GM06990 (cell line): Measurements from ENCODE around the gene FBXL12.

ENCODE experiments used
- DNase-seq: peaks from one replicate; pipeline ENCODE4 v3.0.0-alpha.2; 2011; ENCODE audit not compliant: insufficient read length; ENCODE audit errors: extremely low read depth
- H3K27me3 ChIP-seq: replicated peaks from 2 replicates; pipeline ENCODE4 v1.6.0; 2011; ENCODE audit warnings: low read length; ENCODE audit not compliant: control insufficient read depth, insufficient read depth
- H3K36me3 ChIP-seq: 2 replicates; pipeline ENCODE4 v1.5.1; 2011; ENCODE audit warnings: low read length; ENCODE audit not compliant: control insufficient read depth, insufficient read depth
- H3K4me3 ChIP-seq: replicated peaks from 2 replicates; pipeline ENCODE4 v1.5.1; 2011; ENCODE audit warnings: low read depth, mild to moderate bottlenecking, control low read depth, low read length
- CTCF ChIP-seq: IDR thresholded peaks from 2 replicates; pipeline ENCODE4 v1.5.1; 2011; ENCODE audit warnings: low read length, control low read depth, mild to moderate bottlenecking, inconsistent platforms; ENCODE audit not compliant: insufficient read depth, poor library complexity, severe bottlenecking

Gene FBXL12

GRCh38 chr19:9835507-9835949, 16.6 kb upstream of the FBXL12 start:
- Histone ChIP-seq H3K4me3 (peak overlapping the region; percentile 92), H3K27me3 (no peaks in the 10 kb centered on the region), H3K36me3 (peaks cover 5% of the 10 kb centered on the region)
- TF ChIP-seq CTCF, result no peak
- DNase-seq, result no peak

DNA sequence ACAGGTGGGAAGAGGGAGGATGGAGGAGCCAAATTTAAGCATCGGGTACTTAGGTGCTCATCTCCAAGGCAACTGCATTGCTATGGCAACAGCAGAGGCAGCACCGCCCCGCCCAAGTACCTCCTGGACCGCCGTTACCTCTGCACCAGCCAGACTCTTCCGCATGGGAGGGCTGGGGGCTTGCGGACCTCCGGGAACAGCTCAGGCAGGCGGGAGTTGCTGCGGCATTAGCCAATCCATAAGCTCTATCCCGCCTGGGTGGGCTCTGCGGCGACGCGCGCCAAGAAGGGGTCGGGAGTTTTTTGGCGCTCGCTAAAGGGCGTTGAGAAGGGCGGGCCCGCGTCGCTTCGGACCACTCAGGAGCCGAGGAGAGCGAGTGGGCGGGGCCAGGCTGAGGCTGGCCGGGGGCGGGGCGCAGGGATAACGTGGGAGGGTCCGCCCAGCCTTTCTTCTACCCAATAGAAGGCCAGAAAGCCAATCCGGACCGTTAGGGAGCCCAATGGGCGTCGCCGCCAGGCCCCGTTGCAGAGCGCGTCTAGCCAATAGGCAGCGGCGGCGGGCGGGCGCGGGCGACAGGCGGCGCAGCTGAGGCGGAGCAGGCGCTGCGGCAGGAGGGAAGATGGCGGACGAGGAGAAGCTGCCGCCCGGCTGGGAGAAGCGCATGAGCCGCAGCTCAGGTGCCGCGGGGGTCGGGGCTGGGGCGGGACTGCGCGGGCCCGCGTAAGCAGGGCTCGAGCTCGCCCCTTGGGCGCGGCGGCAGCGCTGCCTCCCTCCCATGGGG, 16.0 kb upstream of the FBXL12 start, which contains the start of gene PIN1:
Gene PIN1 (plus strand): TSS at position 593 of the 781 bp plus-strand sequence. CDS start 27 bp downstream, at position 620.
- H3K4me3 ChIP-seq, result peak within 1 kb of the TSS; percentile 92
- DNase-seq, result peak; percentile 100
- H3K36me3 ChIP-seq, result peaks cover 4% of the 10 kb centered on the region
- no peaks in the 10 kb centered on the region for H3K27me3 ChIP-seq
- TF ChIP-seq CTCF, result peak; percentile 20

- Histone ChIP-seq H3K27me3 (no peaks in the 10 kb centered on the region), H3K4me3 (peak overlapping the region; percentile 71; the same call in 1 of the 2 replicates), H3K36me3 (peaks cover 4% of the 10 kb centered on the region)
- no peak for TF ChIP-seq CTCF
- DNase-seq, result no peak
These were observed 15.4 kb upstream of the FBXL12 start for GRCh38 chr19:9834307-9834725.

- Histone ChIP-seq H3K4me3 (peak overlapping the region; percentile 72), H3K36me3 (no peaks in the 10 kb centered on the region; the same call in 1 of the 2 replicates), H3K27me3 (no peaks in the 10 kb centered on the region)
- DNase-seq, result no peak
- TF ChIP-seq CTCF, result no peak
These were observed 9.7 kb upstream of the FBXL12 start for GRCh38 chr19:9828551-9829063.

- Histone ChIP-seq H3K27me3 (no peaks in the 10 kb centered on the region), H3K36me3 (no peaks in the 10 kb centered on the region; the same call in 1 of the 2 replicates), H3K4me3 (peak within 1 kb of the TSS; percentile 72)
- DNase-seq, result peak; percentile 85
- no peak for TF ChIP-seq CTCF
These were observed 8.7 kb upstream of the FBXL12 start, which contains the start of gene UBL5 for GRCh38 chr19:9827289-9828238. TSS of gene UBL5 (plus strand) at chr19:9827918. CDS start at chr19:9828338, 420 bp downstream.
